NCI-H69 (cell line): Measurements from ENCODE around the gene CDH4.

Source experiments
- DNase-seq: peaks from one replicate; lab custom pipeline; 2025; lab: John Stamatoyannopoulos, UW

The CDH4 gene

GRCh38 chr20:61805781-61806180 lies 553.7 kb downstream of the CDH4 start:
- no peak for DNase-seq

GRCh38 chr20:61806314-61806713 lies 554.3 kb downstream of the CDH4 start:
- no peak for DNase-seq

- DNase-seq = no peak
Observed at GRCh38 chr20:61806995-61807394, 554.9 kb downstream of the CDH4 start.

DNA sequence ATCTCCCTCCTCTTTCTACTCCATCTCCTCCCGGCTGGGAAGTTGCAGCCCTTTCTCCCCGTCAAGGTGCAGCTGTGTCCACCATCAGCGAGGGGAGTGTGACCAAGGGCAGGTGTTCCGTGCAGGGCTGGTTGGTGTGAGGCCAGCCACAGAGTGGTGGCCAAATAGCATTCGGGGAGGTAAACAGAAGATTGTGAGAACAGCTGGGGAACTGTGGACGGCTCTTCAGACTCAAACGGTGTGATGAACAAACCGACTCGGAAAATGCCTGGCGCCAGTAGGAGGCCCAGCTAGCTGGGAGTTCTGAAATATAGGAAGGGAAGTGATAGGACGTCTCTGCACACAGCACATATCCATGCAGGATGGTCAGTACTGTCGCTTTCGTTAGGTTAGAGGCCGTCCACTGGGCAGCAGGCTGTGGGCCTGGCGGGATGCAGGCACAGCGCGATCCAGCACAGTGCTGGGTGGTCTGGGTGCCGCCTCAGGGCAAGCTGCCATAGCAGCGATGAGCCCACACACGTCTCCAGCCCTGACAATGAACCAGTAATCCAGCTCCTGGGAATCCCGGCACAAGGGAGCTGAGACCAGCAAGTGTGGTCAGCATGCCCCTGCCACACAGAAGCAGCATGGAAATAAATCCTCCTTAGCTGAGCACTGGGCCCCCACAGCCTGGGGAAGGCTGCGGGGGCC lies 555.6 kb downstream of the CDH4 start:
- DNase-seq = no peak

DNA sequence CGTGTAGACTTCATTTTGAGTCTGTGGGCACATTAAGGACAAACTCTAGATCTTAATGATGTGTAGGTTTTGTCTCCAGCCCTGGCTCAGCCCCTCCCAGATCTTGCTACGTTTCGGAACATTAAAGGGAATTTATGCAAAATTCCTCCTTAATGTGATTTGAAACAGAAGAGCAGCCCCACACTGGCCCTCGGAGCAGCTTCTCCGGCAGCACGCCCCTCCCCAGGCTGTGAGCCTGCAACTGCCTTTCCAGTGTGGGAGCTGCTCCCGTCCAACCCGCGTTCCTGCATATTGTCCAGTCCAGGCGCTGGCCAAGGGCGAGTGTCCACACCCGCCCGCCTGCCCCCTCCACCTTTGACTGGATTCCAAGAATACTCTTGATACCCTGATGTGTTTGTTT lies 556.4 kb downstream of the CDH4 start:
- DNase-seq = no peak

DNA sequence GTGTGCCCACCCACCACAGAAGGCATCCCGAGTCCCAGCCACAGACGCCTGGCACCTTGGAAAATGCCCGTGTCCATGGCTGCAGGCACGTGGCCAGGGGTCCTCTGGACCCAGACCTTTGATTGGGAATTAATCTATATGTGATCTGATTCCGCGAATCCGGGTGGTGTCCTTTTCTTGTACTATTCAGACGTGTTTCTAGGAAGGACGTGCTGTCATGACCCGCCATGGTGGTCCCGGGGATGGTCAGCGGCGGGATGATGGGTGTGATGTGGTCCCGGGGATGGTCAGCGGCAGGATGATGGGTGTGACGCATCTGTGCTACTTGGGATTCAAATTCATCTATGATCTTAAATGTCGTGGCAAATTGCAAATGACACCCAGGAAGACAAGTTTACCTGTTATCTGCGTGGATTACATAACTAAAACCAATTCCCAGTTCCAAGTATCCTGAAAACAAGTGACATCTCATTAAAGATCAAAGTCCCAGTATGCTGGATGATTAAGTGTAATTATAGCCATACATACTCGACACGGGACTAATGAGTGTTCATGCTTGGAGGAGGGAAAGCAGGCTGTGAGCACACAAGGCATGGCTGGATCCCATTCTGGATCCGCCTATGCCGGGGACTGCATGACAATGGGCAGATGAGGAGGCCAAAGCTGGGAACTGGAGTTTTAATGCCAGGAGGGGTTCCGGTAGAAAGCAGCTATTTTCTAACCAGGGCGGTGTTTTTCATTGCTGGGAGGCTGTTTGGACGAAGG lies 557.1 kb downstream of the CDH4 start:
- no peak for DNase-seq

- no peak for DNase-seq
Observed at GRCh38 chr20:61810066-61810737, 558.1 kb downstream of the CDH4 start.

DNA sequence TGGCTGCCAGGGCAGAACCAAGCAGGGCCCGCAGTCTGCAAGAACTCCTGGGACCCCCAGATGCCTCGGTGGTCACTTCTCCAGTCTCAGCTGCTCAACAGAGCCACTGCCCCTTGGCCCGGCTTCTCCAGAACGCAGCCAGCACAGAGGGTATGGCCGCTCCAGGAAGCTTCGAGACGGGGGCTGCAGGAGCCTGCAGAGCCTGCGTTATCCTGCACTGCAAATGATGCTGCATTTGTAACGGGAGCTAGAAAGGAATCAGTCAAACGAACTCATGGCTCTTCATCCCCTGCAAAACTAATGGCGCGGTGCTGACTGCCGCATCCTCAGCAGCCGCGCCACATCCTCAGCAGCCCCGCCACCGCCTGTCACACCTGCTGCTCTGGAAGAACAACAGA lies 558.7 kb downstream of the CDH4 start:
- no peak for DNase-seq

DNA sequence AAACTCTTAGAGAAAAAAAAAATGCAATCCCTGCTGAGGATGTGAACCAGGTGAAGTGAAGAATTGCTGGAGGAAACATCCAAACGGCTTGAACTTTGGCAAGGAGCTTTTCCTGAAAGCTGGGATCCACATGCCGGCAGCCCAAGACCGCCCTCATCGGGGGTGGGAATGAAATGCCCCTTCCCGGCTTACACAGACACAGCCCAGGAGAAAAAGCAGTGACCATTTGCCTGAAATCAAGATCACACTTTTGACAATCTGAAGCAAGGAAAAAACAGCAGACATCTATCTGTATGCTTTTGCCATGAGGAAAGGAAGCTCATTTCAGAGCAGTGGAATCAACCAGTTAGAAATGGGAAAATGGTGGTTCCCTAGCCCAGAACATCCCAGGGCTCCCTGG lies 559.1 kb downstream of the CDH4 start:
- DNase-seq = no peak

- no peak for DNase-seq
Observed at GRCh38 chr20:61812121-61812844, 560.2 kb downstream of the CDH4 start.

DNA sequence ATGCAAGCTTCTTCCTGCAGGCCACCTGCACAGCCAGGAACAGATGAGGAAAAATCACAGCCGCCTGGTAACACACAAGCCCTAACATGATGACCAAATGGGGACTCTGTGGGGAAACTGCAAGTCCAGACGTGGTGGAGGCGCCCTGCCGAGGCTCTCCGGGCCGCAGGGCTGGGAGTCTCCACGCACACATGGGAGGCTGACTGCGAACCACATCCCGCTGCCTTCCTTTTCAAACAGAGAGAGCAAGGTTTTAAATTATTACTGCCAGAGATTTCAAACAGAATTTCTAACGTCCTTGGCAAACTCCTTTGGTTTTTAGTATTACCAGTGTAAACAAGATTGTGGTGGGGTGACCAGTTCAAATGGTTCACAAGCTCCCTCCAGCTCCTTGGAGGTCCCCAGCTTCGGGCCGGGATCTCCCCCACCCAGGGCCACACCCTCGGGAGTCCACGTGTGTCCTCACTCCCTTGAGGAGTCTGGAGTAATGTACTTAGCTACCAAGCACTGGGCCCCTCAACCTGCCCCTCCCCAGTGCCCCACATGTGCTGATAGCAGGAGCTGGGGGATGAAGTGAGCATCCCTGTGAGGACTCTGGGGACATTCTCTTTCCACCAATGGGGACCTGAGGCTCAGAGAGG lies 560.9 kb downstream of the CDH4 start:
- DNase-seq = no peak

GRCh38 chr20:61813791-61814190 lies 561.7 kb downstream of the CDH4 start:
- DNase-seq = no peak

DNA sequence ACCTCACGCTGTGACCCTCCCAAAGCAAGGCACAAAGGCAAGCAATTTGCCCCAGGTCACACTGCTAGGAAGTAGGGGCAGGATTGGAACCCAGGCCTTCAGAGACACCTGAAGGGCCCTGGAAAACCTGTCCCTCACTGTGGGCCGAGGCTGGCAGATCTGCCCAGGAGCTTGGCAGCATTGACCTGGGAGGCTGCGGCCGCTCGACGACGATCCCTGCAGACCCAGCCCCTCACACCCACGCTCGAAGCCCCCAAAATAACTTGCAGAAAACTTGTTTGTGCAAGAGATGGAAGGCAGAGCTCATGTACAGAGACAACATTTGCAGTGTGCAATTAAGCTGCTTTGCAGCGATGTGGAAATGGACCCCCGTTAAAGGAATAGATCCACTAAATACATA lies 562.2 kb downstream of the CDH4 start:
- no peak for DNase-seq

- no peak for DNase-seq
Observed at GRCh38 chr20:61814726-61815125, 562.7 kb downstream of the CDH4 start.

- DNase-seq = no peak
Observed at GRCh38 chr20:61815176-61815575, 563.1 kb downstream of the CDH4 start.

DNA sequence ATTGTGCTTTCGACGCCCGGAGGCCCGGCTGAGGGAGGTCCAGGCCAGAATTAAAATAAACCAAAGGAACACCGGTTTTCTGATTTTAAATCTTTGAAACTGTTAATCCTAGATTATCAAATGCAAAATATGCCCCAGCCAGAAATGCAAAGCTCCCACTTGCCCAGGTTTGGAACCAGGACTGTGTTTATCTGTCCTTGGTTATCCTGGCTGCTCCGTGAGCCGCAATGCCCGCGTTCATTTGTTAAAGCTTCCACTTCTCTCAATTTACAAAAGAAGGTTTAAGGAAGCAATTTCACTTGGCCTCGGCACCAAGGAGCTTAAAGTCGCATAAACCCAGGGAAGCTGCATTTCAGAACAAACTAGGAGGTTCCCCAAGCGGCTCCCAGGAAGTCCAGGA lies 563.6 kb downstream of the CDH4 start:
- no peak for DNase-seq

- no peak for DNase-seq
Observed at GRCh38 chr20:61816606-61817460, 564.8 kb downstream of the CDH4 start.

- no peak for DNase-seq
Observed at GRCh38 chr20:61817575-61817974, 565.5 kb downstream of the CDH4 start.

GRCh38 chr20:61818746-61819573 lies 566.9 kb downstream of the CDH4 start:
- DNase-seq = no peak

DNA sequence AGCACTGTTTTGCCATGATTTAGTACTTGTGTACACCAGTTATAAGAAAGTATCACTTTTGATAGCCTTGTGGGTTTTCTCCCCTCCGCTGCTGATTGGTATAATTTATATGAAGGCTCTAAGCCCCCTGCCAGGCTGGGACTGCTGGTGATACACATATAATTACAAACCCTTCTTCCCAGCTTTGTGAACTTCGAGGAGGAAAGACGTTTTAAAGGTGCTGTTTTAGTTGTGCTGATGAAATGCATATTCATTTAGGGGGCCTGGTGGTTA lies 567.4 kb downstream of the CDH4 start:
- DNase-seq = no peak
